HEK293 (cell line): ENCODE measurements around the gene DOK6.

Source experiments
- CTCF ChIA-PET: fragments of 350-600 bp; formaldehyde crosslinking; extraction: SDS; loops from one replicate; lab custom pipeline; 2021; ENCODE audit warnings: antibody characterized with exemption; lab: Yijun Ruan, JAX
- POLR2A ChIA-PET: fragments of 300-600 bp; formaldehyde crosslinking; extraction: SDS; loops from one replicate; lab custom pipeline; 2020; ENCODE audit warnings: antibody characterized with exemption, inconsistent platforms; lab: Yijun Ruan, JAX
- H3K27ac ChIP-seq: fragments of 200-500 bp; sonication (Bioruptor generic); 2 replicates; pipeline ENCODE4 v1.5.1; 2014; ENCODE audit warnings: low read depth, low read length, control low read depth, inconsistent platforms; ENCODE audit errors: extremely low read depth
- H3K36me3 ChIP-seq, 2 experiments: fragments of 200-500 bp in 1 of 2; sonication (Bioruptor generic) in 1 of 2; 1 replicate in 1 of 2; 2 replicates in 1 of 2; pipeline ENCODE4 v1.5.1; 2014 to 2017; ENCODE audit warnings: inconsistent platforms in 2 of 2, low read length in 2 of 2; ENCODE audit not compliant: control insufficient read depth in 2 of 2, insufficient read depth in 1 of 2
- H3K4me1 ChIP-seq: fragments of 200-500 bp; sonication (Bioruptor generic); 2 replicates; pipeline ENCODE4 v1.5.1; 2014; ENCODE audit warnings: mild to moderate bottlenecking, low read length, inconsistent platforms; ENCODE audit not compliant: control insufficient read depth, insufficient read depth
- H3K4me3 ChIP-seq: 2 replicates; pipeline ENCODE4 v1.5.1; 2011; ENCODE audit warnings: low read depth, mild to moderate bottlenecking, control low read depth, low read length, moderate library complexity
- H3K9me3 ChIP-seq: fragments of 200-500 bp; sonication (Bioruptor generic); 2 replicates; pipeline ENCODE4 v1.5.1; 2014; ENCODE audit warnings: low read depth, low read length, inconsistent platforms; ENCODE audit not compliant: control insufficient read depth, insufficient read depth
- BCL6B ChIP-seq: fragments of 450-650 bp; formaldehyde crosslinking; IDR thresholded peaks from 2 replicates; pipeline ENCODE4 v1.5.1; 2017; ENCODE audit warnings: missing biosample characterization, missing genetic modification characterization
- GLIS1 ChIP-seq: fragments of 450-650 bp; formaldehyde crosslinking; IDR thresholded peaks from 2 replicates; pipeline ENCODE4 v1.5.1; 2016; ENCODE audit warnings: missing biosample characterization, missing genetic modification characterization
- KLF7 ChIP-seq: fragments of 450-650 bp; formaldehyde crosslinking; IDR thresholded peaks from 2 replicates; pipeline ENCODE4 v1.5.1; 2016; ENCODE audit warnings: missing biosample characterization, missing genetic modification characterization, borderline replicate concordance
- PRDM2 ChIP-seq: fragments of 450-650 bp; formaldehyde crosslinking; IDR thresholded peaks from 2 replicates; pipeline ENCODE4 v1.5.1; 2016; ENCODE audit warnings: missing biosample characterization, missing genetic modification characterization, borderline replicate concordance
- SP3 ChIP-seq: fragments of 450-650 bp; formaldehyde crosslinking; IDR thresholded peaks from 2 replicates; pipeline ENCODE4 v1.5.1; 2016; ENCODE audit warnings: missing biosample characterization, missing genetic modification characterization
- YY2 ChIP-seq: fragments of 450-650 bp; formaldehyde crosslinking; IDR thresholded peaks from 2 replicates; pipeline ENCODE4 v1.5.1; 2016; ENCODE audit warnings: missing biosample characterization, missing genetic modification characterization
- ZBTB26 ChIP-seq: fragments of 450-650 bp; formaldehyde crosslinking; optimal IDR thresholded peaks from 2 replicates; pipeline ENCODE3; 2016; ENCODE audit warnings: missing biosample characterization, mild to moderate bottlenecking, missing genetic modification characterization
- ZFHX2 ChIP-seq: fragments of 450-650 bp; formaldehyde crosslinking; conservative IDR thresholded peaks from 2 replicates; pipeline ENCODE4 v1.5.1; 2016; ENCODE audit warnings: missing biosample characterization, missing genetic modification characterization
- ZNF239 ChIP-seq: fragments of 450-650 bp; formaldehyde crosslinking; IDR thresholded peaks from 2 replicates; pipeline ENCODE4 v1.5.1; 2016; ENCODE audit warnings: missing biosample characterization, missing genetic modification characterization
- ZNF248 ChIP-seq: fragments of 450-650 bp; formaldehyde crosslinking; IDR thresholded peaks from 2 replicates; pipeline ENCODE4 v1.5.1; 2017; ENCODE audit warnings: missing biosample characterization, missing genetic modification characterization
- ZNF292 ChIP-seq: fragments of 450-650 bp; formaldehyde crosslinking; IDR thresholded peaks from 2 replicates; pipeline ENCODE4 v1.5.1; 2016; ENCODE audit warnings: low read depth, missing biosample characterization, missing genetic modification characterization, borderline replicate concordance
- ZNF324 ChIP-seq: fragments of 450-650 bp; formaldehyde crosslinking; IDR thresholded peaks from 2 replicates; pipeline ENCODE4 v1.5.1; 2016; ENCODE audit warnings: missing biosample characterization, missing genetic modification characterization
- ZNF677 ChIP-seq: fragments of 450-650 bp; IDR thresholded peaks from 2 replicates; pipeline ENCODE4 v1.5.0; 2018; ENCODE audit warnings: missing biosample characterization, mild to moderate bottlenecking, missing genetic modification characterization, moderate library complexity
- ZNF776 ChIP-seq: fragments of 450-650 bp; formaldehyde crosslinking; IDR thresholded peaks from 2 replicates; pipeline ENCODE4 v1.5.0; 2017; ENCODE audit warnings: missing biosample characterization, missing genetic modification characterization, borderline replicate concordance
- ZSCAN5A ChIP-seq: fragments of 450-650 bp; formaldehyde crosslinking; IDR thresholded peaks from 2 replicates; pipeline ENCODE4 v1.5.1; 2016; ENCODE audit warnings: missing biosample characterization, missing genetic modification characterization

The DOK6 gene

GRCh38 chr18:69557282-69557681 is 156.6 kb downstream of the DOK6 start:
- Histone ChIP-seq H3K9me3 (no peaks in the 10 kb centered on the region), H3K4me1 (no peaks in the 10 kb centered on the region), H3K27ac (no peak overlapping the region), H3K4me3 (no peak overlapping the region), H3K36me3 (no peaks in the 10 kb centered on the region)
- TF ChIP-seq ZNF324 (no peak), GLIS1 (no peak), PRDM2 (tag by site-specific recombination) (no peak), KLF7 (tag by site-specific recombination) (no peak), ZNF292 (no peak), BCL6B (no peak), ZNF248 (tag by site-specific recombination) (no peak), ZFHX2 (tag by site-specific recombination) (no peak), YY2 (tag by site-specific recombination) (no peak)
- POLR2A ChIA-PET, result no interaction called here
- CTCF ChIA-PET, result no interaction called here

- H3K4me3 ChIP-seq, result no peak overlapping the region
- ChIA-PET CTCF (no interaction called here), POLR2A (no interaction called here)
These were observed 157.4 kb downstream of the DOK6 start for GRCh38 chr18:69558052-69558451.

GRCh38 chr18:69559604-69560003 is 158.9 kb downstream of the DOK6 start:
- CTCF ChIA-PET, result no interaction called here
- H3K27ac ChIP-seq, result no peak overlapping the region
- H3K36me3 ChIP-seq, result no peaks in the 10 kb centered on the region
- no peak overlapping the region for H3K4me3 ChIP-seq
- H3K9me3 ChIP-seq, result no peaks in the 10 kb centered on the region
- H3K4me1 ChIP-seq, result no peaks in the 10 kb centered on the region
- POLR2A ChIA-PET, result no interaction called here
- TF ChIP-seq ZBTB26, result no peak
- no peak for TF ChIP-seq ZSCAN5A (tag by site-specific recombination)
- TF ChIP-seq SP3, result no peak
- no peak for TF ChIP-seq ZNF239 (tag by site-specific recombination)

More at GRCh38 chr18:69558052-69558451, 157.4 kb downstream of the DOK6 start:
- TF ChIP-seq ZNF776 (tag by site-specific recombination) (no peak), ZNF677 (tag by site-specific recombination) (no peak)
- H3K9me3 ChIP-seq, result no peaks in the 10 kb centered on the region
- H3K36me3 ChIP-seq, result no peaks in the 10 kb centered on the region
- no peak overlapping the region for H3K27ac ChIP-seq
- H3K4me1 ChIP-seq, result no peaks in the 10 kb centered on the region
